ENCODE measurements around the gene PAGR1.
"Not testable (repeated sequence)": the region's sequence is repeated elsewhere in the genome, so short reads cannot be mapped to it uniquely, and the experiment has no call there.

DNA sequence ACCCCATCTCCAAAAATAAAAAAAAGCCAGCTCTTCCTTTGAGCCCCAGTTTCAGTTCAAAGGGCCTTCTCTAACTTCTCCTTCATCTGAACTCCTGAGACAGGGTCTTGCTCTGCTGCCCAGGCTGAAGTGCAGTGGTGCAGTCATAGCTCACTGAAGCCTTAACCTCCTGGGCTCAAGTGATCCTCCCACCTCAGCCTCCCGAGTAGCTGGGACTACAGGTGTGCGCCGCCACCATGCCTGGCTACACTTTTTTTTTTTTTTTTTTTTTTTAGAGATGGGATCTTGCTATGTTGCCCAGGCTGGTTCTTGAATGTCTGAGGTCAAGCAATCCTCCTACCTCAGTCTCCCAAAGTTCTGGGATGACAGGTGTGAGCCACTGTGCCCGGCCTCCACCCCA, 17.3 kb downstream of the PAGR1 start:
- TF ChIP-seq SUZ12 (IDR thresholded peaks at IDR 0.05; ENCODE audit: extremely low read depth, insufficient read depth, insufficient read length); ZNF274 (IDR thresholded peaks at IDR 0.05; ENCODE audit: low read depth, low read length): not testable (repeated sequence)

All from NT2/D1 (cell line).